K562 (cell line): ENCODE results near the gene ATF5. TPM values are rescaled to one million over a fixed set of nuclear protein-coding genes. Genes with fewer than 3 reads are reported as not detected.
A peak's percentile ranks its signal among the peaks of the same experiment; 100 is the strongest.

Source experiments
- ADNP ChIP-seq: fragments of 200-800 bp; sonication (Bioruptor generic); IDR thresholded peaks from 2 replicates; pipeline ENCODE4 v1.6.1; 2016; ENCODE audit warnings: missing genetic modification characterization, missing compliant biosample characterization
- CREB3L1 ChIP-seq: fragments of 450-650 bp; IDR thresholded peaks from 2 replicates; pipeline ENCODE4 v1.6.1; 2014; ENCODE audit warnings: low read depth, mild to moderate bottlenecking, moderate library complexity, borderline replicate concordance
- DEAF1 ChIP-seq: fragments of 450-650 bp; formaldehyde crosslinking; IDR thresholded peaks from 2 replicates; pipeline ENCODE4 v1.4.0; 2020; ENCODE audit warnings: mild to moderate bottlenecking, moderate library complexity
- ELF2 ChIP-seq: fragments of 250-450 bp; sonication (Bioruptor Pico); IDR thresholded peaks from 2 replicates; pipeline ENCODE4 v1.5.0; 2021; ENCODE audit warnings: mild to moderate bottlenecking
- GTF2A2 ChIP-seq: IDR thresholded peaks from 2 replicates; pipeline ENCODE4 v1.6.1; 2016; ENCODE audit warnings: mild to moderate bottlenecking, missing genetic modification characterization, missing compliant biosample characterization
- HLTF ChIP-seq: fragments of 450-650 bp; IDR thresholded peaks from 2 replicates; pipeline ENCODE4 v1.6.1; 2016
- IFI16 ChIP-seq: fragments of 250-450 bp; sonication (Bioruptor Pico); IDR thresholded peaks from 2 replicates; pipeline ENCODE4 v2.1.2; 2022; ENCODE audit warnings: mild to moderate bottlenecking, inconsistent platforms
- JUND ChIP-seq, 2 experiments: IDR thresholded peaks; 2 replicates in 1 of 2; 3 replicates in 1 of 2; pipeline ENCODE4 v1.6.1; 2011; ENCODE audit warnings: borderline replicate concordance in 2 of 2, low read depth in 2 of 2, low read length in 2 of 2, improper control_type of control experiment in 1 of 2, missing biosample characterization in 1 of 2, missing genetic modification characterization in 1 of 2, missing genetic modification reagents in 1 of 2
- KLF1 ChIP-seq: fragments of 450-650 bp; IDR thresholded peaks from 2 replicates; pipeline ENCODE4 v1.6.1; 2016; ENCODE audit warnings: missing genetic modification characterization, missing compliant biosample characterization
- L3MBTL2 ChIP-seq: fragments of 450-650 bp; IDR thresholded peaks from 2 replicates; pipeline ENCODE4 v1.6.1; 2016; ENCODE audit warnings: mild to moderate bottlenecking, moderate library complexity
- LCOR ChIP-seq: sonication (generic); formaldehyde crosslinking; IDR thresholded peaks from 2 replicates; pipeline ENCODE4 v1.8.0; 2022; ENCODE audit warnings: mild to moderate bottlenecking, missing genetic modification reagents
- MCM2 ChIP-seq: fragments of 450-650 bp; IDR thresholded peaks from 2 replicates; pipeline ENCODE4 v1.6.1; 2017; ENCODE audit warnings: low read depth, mild to moderate bottlenecking
- MTA2 ChIP-seq: fragments of 450-650 bp; IDR thresholded peaks from 2 replicates; pipeline ENCODE4 v1.6.1; 2016; ENCODE audit warnings: low read depth
- NR2C2 ChIP-seq, 2 experiments: fragments of 200-800 bp in 1 of 2; sonication (Bioruptor generic) in 1 of 2; sonication (generic) in 1 of 2; formaldehyde crosslinking in 1 of 2; IDR thresholded peaks; 2 replicates each; pipeline versions ENCODE4 v1.6.1 to v1.8.0; 2016 to 2022; ENCODE audit warnings: mild to moderate bottlenecking in 1 of 2, missing compliant biosample characterization in 1 of 2, missing genetic modification characterization in 1 of 2, missing genetic modification reagents in 1 of 2
- NUFIP1 ChIP-seq: fragments of 450-650 bp; IDR thresholded peaks from 2 replicates; pipeline ENCODE4 v1.6.1; 2018; ENCODE audit not compliant: partially characterized antibody
- PREB ChIP-seq: sonication (generic); formaldehyde crosslinking; IDR thresholded peaks from 2 replicates; pipeline ENCODE4 v1.8.1; 2023; ENCODE audit warnings: mild to moderate bottlenecking, missing genetic modification reagents
- PTBP1 ChIP-seq: fragments of 200-400 bp; formaldehyde crosslinking; IDR thresholded peaks from 2 replicates; pipeline ENCODE4 v1.6.1; 2017; ENCODE audit warnings: low read depth, low read length
- RCOR1 ChIP-seq, 2 experiments: IDR thresholded peaks; 2 replicates each; pipeline ENCODE4 v1.6.1; 2012; ENCODE audit warnings: low read depth in 2 of 2, low read length in 2 of 2, borderline replicate concordance in 1 of 2, improper control_type of control experiment in 1 of 2
- ZFPM2 ChIP-seq: fragments of 250-450 bp; sonication (Bioruptor Pico); IDR thresholded peaks from 2 replicates; pipeline ENCODE4 v1.5.1; 2022; ENCODE audit warnings: mild to moderate bottlenecking
- ZNF561 ChIP-seq: fragments of 450-650 bp; formaldehyde crosslinking; conservative IDR thresholded peaks from 2 replicates; pipeline ENCODE4 v1.4.0; 2020; ENCODE audit warnings: mild to moderate bottlenecking, moderate library complexity
- ZNF699 ChIP-seq: fragments of 250-450 bp; sonication (Bioruptor Pico); IDR thresholded peaks from 2 replicates; pipeline ENCODE4 v1.8.0; 2021; ENCODE audit warnings: mild to moderate bottlenecking, moderate library complexity; ENCODE audit not compliant: insufficient replicate concordance
- polyA plus RNA-seq, 8 experiments: library from polyadenylated mRNA; depleted of rRNA in 4 of 8; stranded (reverse) in 5 of 8; unstranded in 3 of 8; fragments of >200 nt; fragmentation: Nextera tagmentation in 2 of 8; fragmentation: Illumina TruSeq in 1 of 8; extraction: Ambion mirVana in 2 of 8; extraction: Trizol in 1 of 8; gene quantifications; 2 replicates each; pipeline versions ENCODE4 v1.2.1 to v1.2.3, GENCODE V29; 2011 to 2014; ENCODE audit warnings: inconsistent platforms in 1 of 8, missing spikeins in 1 of 8
- total RNA-seq, 7 experiments: library from RNA; depleted of rRNA in 6 of 7; stranded (reverse); fragments of >200 nt in 6 of 7; fragmentation: Illumina TruSeq in 2 of 7; extraction: Trizol in 2 of 7; gene quantifications; 2 replicates each; pipeline versions ENCODE4 v1.2.1 to v1.2.3, GENCODE V29; 2011 to 2021; ENCODE audit warnings: low replicate concordance in 1 of 7

ATF5 gene
- total and polyA plus RNA-seq, 9 of the 15 experiments (the other 6 are each of a cell fraction or from before 2014, with no cell fraction given), result 3.0 to 57.6 (median 11.1) TPM

GRCh38 chr19:49929611-49930482 lies 842 bp downstream of the ATF5 start (continued):
- TF ChIP-seq KLF1 (tag) (no peak), MTA2 (no peak), PREB (CRISPR knock-in tag) (no peak), ZFPM2 (no peak), MCM2 (no peak), HLTF (no peak), GTF2A2 (tag) (no peak), ZNF699 (no peak), RCOR1 (IDR thresholded peaks at IDR 0.05; ENCODE audit: borderline replicate concordance in 1 of 2, low read depth in 2 of 2, low read length in 2 of 2) (no peak), IFI16 (CRISPR knock-in tag) (no peak), ZNF561 (CRISPR knock-in tag) (no peak), NUFIP1 (no peak), L3MBTL2 (peak; percentile 69; the same call in 1 of the 2 replicates), NR2C2 (CRISPR knock-in tag; IDR thresholded peaks at IDR 0.05) (no peak), NR2C2 (tag; IDR thresholded peaks at IDR 0.05) (peak; percentile 33), LCOR (CRISPR knock-in tag) (no peak; the same call in 1 of the 2 replicates), PTBP1 (no peak), JUND (IDR thresholded peaks at IDR 0.05; ENCODE audit: borderline replicate concordance, low read depth, low read length) (peak; percentile 30; the same call in 1 of the 2 replicates), JUND (tag; IDR thresholded peaks at IDR 0.05; ENCODE audit: borderline replicate concordance, low read depth, low read length) (no peak), DEAF1 (no peak), ELF2 (CRISPR knock-in tag) (no peak), ADNP (no peak), CREB3L1 (peak; percentile 68; the same call in 1 of the 2 replicates)
- TF ChIP-seq, all 486 proteins: peak for 131
